ENCODE data around the gene RMND5B.
A peak's percentile ranks its signal among the peaks of the same experiment; 100 is the strongest.
"Not testable (repeated sequence)": the region's sequence is repeated elsewhere in the genome, so short reads cannot be mapped to it uniquely, and the experiment has no call there.

RMND5B gene

GRCh38 chr5:178196986-178197385, 66.2 kb downstream of the RMND5B start:
- peak; percentile 61 for TF ChIP-seq CTCF (IDR thresholded peaks at IDR 0.05; ENCODE audit: insufficient read depth, low read depth, low read length, missing control alignments)
- DNase-seq (ENCODE audit: low read depth), result no peak
- no peak overlapping the region for H3K4me3 ChIP-seq (ENCODE audit: low read depth, low read length)

DNA sequence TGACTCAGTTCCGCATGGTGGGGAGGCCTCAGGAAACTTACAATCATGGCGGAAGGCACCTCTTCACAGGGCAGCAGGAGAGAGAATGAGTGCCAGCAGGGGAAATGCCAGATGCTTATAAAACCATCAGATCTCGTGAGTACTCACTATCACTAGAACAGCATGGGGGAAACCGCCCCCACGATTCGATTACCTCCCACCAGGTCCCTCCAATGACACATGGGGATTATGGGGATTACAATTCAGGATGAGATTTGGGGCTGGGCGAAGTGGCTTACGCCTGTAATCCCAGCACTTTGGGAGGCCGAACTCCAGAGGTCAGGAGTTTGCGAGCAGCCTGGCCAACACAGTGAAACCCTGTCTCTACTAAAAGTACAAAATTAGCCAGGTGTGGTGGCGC, 67.3 kb downstream of the RMND5B start:
- DNase-seq (ENCODE audit: low read depth); H3K4me3 ChIP-seq (ENCODE audit: low read depth, low read length): not testable (repeated sequence)

DNA sequence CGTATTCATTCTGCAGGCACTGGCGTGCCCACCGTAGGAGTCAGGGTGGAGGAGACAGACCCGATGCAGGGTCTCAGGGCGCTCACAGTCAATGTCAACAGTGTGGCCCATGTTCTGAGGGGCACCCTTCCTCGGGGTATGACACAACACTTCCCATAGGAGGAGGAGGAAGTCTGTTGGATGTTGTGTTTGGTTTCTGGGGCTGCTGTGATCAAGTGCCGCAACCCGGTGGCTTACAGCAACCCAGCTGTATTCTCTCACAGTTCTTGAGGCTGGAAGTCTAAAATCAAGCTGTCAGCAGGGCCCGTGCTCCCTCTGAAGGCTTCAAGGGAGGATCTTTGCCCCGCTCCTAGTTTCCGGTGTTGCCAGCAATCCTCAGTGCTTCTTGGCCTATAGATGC, 67.9 kb downstream of the RMND5B start:
- H3K4me3 ChIP-seq (ENCODE audit: low read depth, low read length), result no peak overlapping the region
- TF ChIP-seq CTCF (IDR thresholded peaks at IDR 0.05; ENCODE audit: insufficient read depth, low read depth, low read length, missing control alignments), result no peak
- no peak for DNase-seq (ENCODE audit: low read depth)

DNA sequence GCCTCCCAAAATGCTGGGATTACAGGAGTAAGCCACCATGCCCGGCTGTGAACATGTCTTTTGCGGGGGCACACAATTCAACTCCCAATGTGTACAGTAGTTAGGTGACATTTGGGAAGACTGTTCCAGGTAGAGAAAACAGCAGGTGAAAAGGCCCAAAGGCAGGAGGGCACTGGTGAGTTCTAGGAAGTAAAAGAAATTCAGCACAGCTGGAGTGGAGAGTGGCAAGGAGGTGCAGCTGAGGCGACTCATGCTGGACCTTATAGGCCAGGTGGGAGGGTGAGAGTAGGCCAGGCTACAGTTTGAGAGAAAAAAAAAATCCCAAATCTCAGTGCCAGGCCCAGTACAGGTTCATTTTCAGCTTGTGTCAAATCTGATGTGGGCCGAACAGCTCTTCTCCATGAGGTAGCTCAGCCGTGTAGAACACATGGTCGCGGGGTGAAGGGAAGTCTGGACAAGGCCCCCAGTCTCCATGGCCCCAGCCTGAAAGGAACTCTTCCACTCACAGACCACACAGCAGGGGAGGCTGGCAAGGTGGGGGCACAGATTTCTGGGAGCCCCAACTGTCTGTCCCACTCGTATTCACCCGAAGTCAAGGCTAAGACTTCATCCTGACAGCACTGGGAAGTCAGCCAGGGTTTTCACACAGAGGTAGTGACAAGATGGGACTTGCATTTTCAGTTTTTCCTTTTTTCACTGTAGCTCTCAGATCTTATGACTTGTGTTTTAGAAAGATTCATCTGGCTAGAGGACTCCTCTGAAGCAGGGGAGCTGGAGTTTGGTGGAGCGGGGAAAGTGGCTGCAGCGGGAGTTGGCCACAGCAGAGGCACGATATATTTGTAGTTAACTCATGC, 69.0 kb downstream of the RMND5B start:
- no peak overlapping the region for H3K4me3 ChIP-seq (ENCODE audit: low read depth, low read length)

More for the DNA sequence above, 69.0 kb downstream of the RMND5B start:
- no peak for DNase-seq (ENCODE audit: low read depth)
- TF ChIP-seq CTCF (IDR thresholded peaks at IDR 0.05; ENCODE audit: insufficient read depth, low read depth, low read length, missing control alignments), result no peak
